Loucy (cell line): ENCODE data around the gene RNF44.

Experiments used
- H2AFZ ChIP-seq: fragments of 200-600 bp; sonication (generic); 2 replicates; pipeline ENCODE4 v1.6.0; 2016; ENCODE audit warnings: antibody characterized with exemption, mild to moderate bottlenecking, low read length, moderate library complexity
- H3F3A ChIP-seq: fragments of 200-600 bp; 2 replicates; pipeline ENCODE4 v1.6.0; 2016; ENCODE audit warnings: antibody characterized with exemption, low read depth, mild to moderate bottlenecking
- H3K27me3 ChIP-seq: fragments of 200-600 bp; sonication (generic); 2 replicates; pipeline ENCODE4 v1.6.1; 2014; ENCODE audit warnings: low read length, mild to moderate bottlenecking; ENCODE audit not compliant: insufficient read depth, poor library complexity, severe bottlenecking
- H3K36me3 ChIP-seq: fragments of 200-600 bp; sonication (generic); 2 replicates; pipeline ENCODE4 v1.6.1; 2016; ENCODE audit warnings: low read length; ENCODE audit not compliant: insufficient read depth
- H3K4me1 ChIP-seq: fragments of 200-600 bp; sonication (generic); 2 replicates; pipeline ENCODE4 v1.5.1; 2014; ENCODE audit warnings: low read length, mild to moderate bottlenecking; ENCODE audit not compliant: insufficient read depth, poor library complexity, severe bottlenecking
- H3K4me2 ChIP-seq: fragments of 200-600 bp; sonication (generic); 2 replicates; pipeline ENCODE4 v1.6.0; 2014; ENCODE audit warnings: antibody characterized with exemption, low read length, low read depth, mild to moderate bottlenecking; ENCODE audit not compliant: poor library complexity, severe bottlenecking
- H3K4me3 ChIP-seq: fragments of 200-600 bp; sonication (generic); 2 replicates; pipeline ENCODE4 v1.5.1; 2014; ENCODE audit warnings: low read length, mild to moderate bottlenecking, mixed read lengths; ENCODE audit not compliant: poor library complexity, severe bottlenecking
- H3K79me2 ChIP-seq: fragments of 200-600 bp; sonication (generic); 2 replicates; pipeline ENCODE4 v1.6.1; 2014; ENCODE audit warnings: low read length; ENCODE audit not compliant: insufficient read depth
- H3K9ac ChIP-seq: fragments of 200-600 bp; sonication (generic); 2 replicates; pipeline ENCODE4 v1.6.0; 2014; ENCODE audit warnings: mild to moderate bottlenecking, low read depth, low read length, moderate library complexity; ENCODE audit not compliant: poor library complexity, severe bottlenecking
- H3K9me2 ChIP-seq: fragments of 200-600 bp; sonication (generic); replicated peaks from 2 replicates; pipeline ENCODE4 v1.6.1; 2016; ENCODE audit warnings: low read depth, low read length, mixed read lengths
- H3K9me3 ChIP-seq: fragments of 200-600 bp; sonication (generic); 2 replicates; pipeline ENCODE4 v1.6.1; 2014; ENCODE audit warnings: mild to moderate bottlenecking, antibody characterized with exemption, low read length, low read depth; ENCODE audit not compliant: insufficient read depth
- H4K20me1 ChIP-seq: fragments of 200-600 bp; sonication (generic); 2 replicates; pipeline ENCODE4 v1.6.0; 2014; ENCODE audit warnings: antibody characterized with exemption, low read length, mild to moderate bottlenecking; ENCODE audit not compliant: insufficient read depth, poor library complexity, severe bottlenecking
- CTCF ChIP-seq: fragments of 200-600 bp; sonication (generic); conservative IDR thresholded peaks from 2 replicates; pipeline ENCODE4 v1.5.1; 2014; ENCODE audit warnings: mild to moderate bottlenecking, antibody characterized with exemption, low read length
- EZH2phosphoT487 ChIP-seq: fragments of 200-600 bp; IDR thresholded peaks from 2 replicates; pipeline ENCODE4 v1.6.1; 2018; ENCODE audit warnings: antibody characterized with exemption, mild to moderate bottlenecking, moderate library complexity, borderline replicate concordance

Gene RNF44

GRCh38 chr5:176528761-176529115 is 8.5 kb downstream of the RNF44 start:
- TF ChIP-seq EZH2phosphoT487 (no peak), CTCF (no peak)
- Histone ChIP-seq H3K36me3 (peaks cover 28% of the 10 kb centered on the region; the same call in 1 of the 2 replicates), H3F3A (no peaks in the 10 kb centered on the region; the same call in 1 of the 2 replicates), H4K20me1 (peaks cover 41% of the 10 kb centered on the region), H3K4me1 (peaks cover 27% of the 10 kb centered on the region), H3K9me2 (no peaks in the 10 kb centered on the region), H3K9me3 (no peaks in the 10 kb centered on the region), H2AFZ (no peak overlapping the region), H3K4me3 (no peak overlapping the region), H3K9ac (no peak overlapping the region), H3K4me2 (peak overlapping the region; percentile 67), H3K79me2 (peaks cover 42% of the 10 kb centered on the region), H3K27me3 (no peaks in the 10 kb centered on the region)

GRCh38 chr5:176528301-176528700 is 8.9 kb downstream of the RNF44 start:
- H2AFZ ChIP-seq, result no peak overlapping the region
- H3F3A ChIP-seq, result no peaks in the 10 kb centered on the region
- H3K4me1 ChIP-seq, result peaks cover 27% of the 10 kb centered on the region
- H4K20me1 ChIP-seq, result peaks cover 37% of the 10 kb centered on the region
- peaks cover 38% of the 10 kb centered on the region for H3K79me2 ChIP-seq
- no peak for TF ChIP-seq EZH2phosphoT487
- no peak for TF ChIP-seq CTCF
- H3K4me3 ChIP-seq, result no peak overlapping the region
- H3K4me2 ChIP-seq, result no peak overlapping the region
- no peak overlapping the region for H3K9ac ChIP-seq
- peaks cover 28% of the 10 kb centered on the region; the same call in 1 of the 2 replicates for H3K36me3 ChIP-seq
- H3K9me2 ChIP-seq, result no peaks in the 10 kb centered on the region
- no peaks in the 10 kb centered on the region for H3K27me3 ChIP-seq
- H3K9me3 ChIP-seq, result no peaks in the 10 kb centered on the region

GRCh38 chr5:176527246-176528222 is 9.7 kb downstream of the RNF44 start:
- Histone ChIP-seq H3K4me2 (no peak overlapping the region), H2AFZ (no peak overlapping the region), H3K9ac (no peak overlapping the region), H3K27me3 (no peaks in the 10 kb centered on the region), H3K9me2 (no peaks in the 10 kb centered on the region), H3K79me2 (peaks cover 30% of the 10 kb centered on the region), H3K4me1 (peaks cover 20% of the 10 kb centered on the region), H4K20me1 (peaks cover 30% of the 10 kb centered on the region), H3F3A (no peaks in the 10 kb centered on the region), H3K36me3 (peaks cover 28% of the 10 kb centered on the region; the same call in 1 of the 2 replicates), H3K4me3 (no peak overlapping the region), H3K9me3 (no peaks in the 10 kb centered on the region)
- TF ChIP-seq CTCF, result no peak
- no peak for TF ChIP-seq EZH2phosphoT487
